Mammary epithelial cell (primary cell): ENCODE data around the gene SPOCD1.

Source experiments
- CTCF ChIP-seq, 2 donors: IDR thresholded peaks in 1 of 2; conservative IDR thresholded peaks in 1 of 2; 2 replicates each; pipeline ENCODE4 v1.5.1; 2011 to 2012; ENCODE audit warnings: inconsistent platforms in 2 of 2, low read length in 2 of 2, mild to moderate bottlenecking in 2 of 2, control low read depth in 1 of 2, low read depth in 1 of 2; ENCODE audit not compliant: insufficient read depth in 1 of 2; ENCODE audit errors: extremely low read depth in 1 of 2
- EZH2 ChIP-seq: IDR thresholded peaks from 2 replicates; pipeline ENCODE4 v1.6.1; 2012; ENCODE audit warnings: low read length, inconsistent platforms, borderline replicate concordance

GRCh38 chr1:31815752-31816500 is at the start of gene SPOCD1:
- TF ChIP-seq CTCF (conservative IDR thresholded peaks at IDR 0.05 in 1 of 2, IDR thresholded peaks at IDR 0.05 in 1 of 2; ENCODE audit: extremely low read depth in 1 of 2, insufficient read depth in 1 of 2, low read depth in 1 of 2, low read length in 2 of 2), result peak; percentile 75 to 77
- TF ChIP-seq EZH2, result no peak
